PFSK-1 (cell line): ENCODE results near the gene WDR76.

Experiments used
- FOXP2 ChIP-seq: optimal IDR thresholded peaks from 2 replicates; pipeline ENCODE3; 2011; ENCODE audit warnings: borderline replicate concordance, control low read depth, inconsistent platforms; ENCODE audit not compliant: insufficient read depth; ENCODE audit errors: extremely low read length, extremely low read depth
- POLR2AphosphoS5 ChIP-seq: IDR thresholded peaks from 2 replicates; pipeline ENCODE4 v1.6.1; 2012; ENCODE audit warnings: low read depth, mild to moderate bottlenecking, control low read depth, low read length, moderate library complexity
- REST ChIP-seq, 2 experiments: IDR thresholded peaks; 2 replicates each; pipeline versions ENCODE4 v1.6.1 to v1.8.0; 2011 to 2012; ENCODE audit warnings: low read depth in 2 of 2, low read length in 2 of 2, control low read depth in 1 of 2, inconsistent platforms in 1 of 2, mild to moderate bottlenecking in 1 of 2, moderate library complexity in 1 of 2; ENCODE audit not compliant: insufficient read depth in 1 of 2
- SIN3A ChIP-seq: IDR thresholded peaks from 2 replicates; pipeline ENCODE4 v1.6.1; 2012; ENCODE audit warnings: mild to moderate bottlenecking, low read length, moderate library complexity, borderline replicate concordance; ENCODE audit not compliant: insufficient read depth
- TAF1 ChIP-seq: IDR thresholded peaks from 2 replicates; pipeline ENCODE4 v1.6.1; 2012; ENCODE audit warnings: low read length, control low read depth, borderline replicate concordance; ENCODE audit not compliant: insufficient read depth

WDR76 gene

GRCh38 chr15:43800286-43801141, 26.3 kb upstream of the WDR76 start, which contains the start of gene HYPK:
HYPK (plus strand) TSS chr15:43800599; CDS start chr15:43800623, 24 bp downstream.
- TF ChIP-seq FOXP2, result no peak
- no peak; a peak in 1 of 4 replicates for TF ChIP-seq REST (IDR thresholded peaks at IDR 0.05; ENCODE audit: insufficient read depth in 1 of 2, low read depth in 2 of 2, low read length in 2 of 2)
- TF ChIP-seq POLR2AphosphoS5, result peak; percentile 89
- peak; percentile 71; the same call in 1 of the 2 replicates for TF ChIP-seq SIN3A
- peak; percentile 89 for TF ChIP-seq TAF1

DNA sequence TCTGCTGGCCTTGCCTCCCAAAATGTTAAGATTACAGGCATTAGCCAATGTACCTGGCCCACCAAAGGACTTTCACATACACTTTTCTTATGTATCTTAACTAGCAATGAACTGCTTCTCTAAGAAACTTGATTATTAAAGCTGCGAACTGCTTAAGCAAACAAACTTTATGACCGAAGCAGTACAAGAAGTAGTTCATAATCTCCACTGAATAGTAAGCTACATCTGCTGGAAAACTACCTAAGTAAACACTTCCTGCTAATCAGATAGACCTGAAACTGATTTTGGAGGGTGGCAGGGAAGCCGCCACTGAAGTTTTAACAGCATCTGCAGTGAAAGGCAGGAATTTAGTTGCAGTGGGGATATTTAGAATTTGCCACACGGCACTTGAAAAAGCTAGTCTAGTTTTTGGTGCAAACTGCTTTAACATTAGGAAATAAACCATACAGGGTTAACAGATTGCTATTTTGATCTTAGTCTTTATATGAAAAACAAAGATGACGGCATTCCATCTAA, 18.3 kb upstream of the WDR76 start:
- TF ChIP-seq TAF1 (no peak), REST (IDR thresholded peaks at IDR 0.05; ENCODE audit: insufficient read depth in 1 of 2, low read depth in 2 of 2, low read length in 2 of 2) (no peak)

GRCh38 chr15:43808960-43809678, 17.7 kb upstream of the WDR76 start:
- no peak for TF ChIP-seq POLR2AphosphoS5
- TF ChIP-seq FOXP2, result no peak
- TF ChIP-seq REST (IDR thresholded peaks at IDR 0.05; ENCODE audit: insufficient read depth in 1 of 2, low read depth in 2 of 2, low read length in 2 of 2), result no peak
- no peak for TF ChIP-seq SIN3A
- no peak for TF ChIP-seq TAF1

- TF ChIP-seq POLR2AphosphoS5 (no peak), TAF1 (no peak), REST (IDR thresholded peaks at IDR 0.05; ENCODE audit: insufficient read depth in 1 of 2, low read depth in 2 of 2, low read length in 2 of 2) (no peak), SIN3A (no peak), FOXP2 (no peak)
These were observed 5.3 kb upstream of the WDR76 start for GRCh38 chr15:43821505-43821904.
